Sigmoid colon (tissue), 4 donors: ENCODE data around the gene PEAR1.

ENCODE experiments used
- CTCF ChIP-seq, 4 experiments: fragments of 450-650 bp in 3 of 4; fragments of 200-600 bp in 1 of 4; IDR thresholded peaks; one replicate each; pipeline ENCODE4 v1.5.1; 2016 to 2019; ENCODE audit warnings: antibody characterized with exemption in 4 of 4, mild to moderate bottlenecking in 3 of 4, moderate library complexity in 2 of 4
- EP300 ChIP-seq, 4 donors: sonication (generic); formaldehyde crosslinking; IDR thresholded peaks; one replicate each; pipeline ENCODE4 v1.6.1; 2017; ENCODE audit warnings: antibody characterized with exemption in 4 of 4
- POLR2A ChIP-seq, 2 donors: fragments of 450-650 bp; IDR thresholded peaks; one replicate each; pipeline ENCODE4 v1.6.1; 2016; ENCODE audit warnings: antibody characterized with exemption in 2 of 2, mild to moderate bottlenecking in 2 of 2, moderate library complexity in 2 of 2
- POLR2AphosphoS5 ChIP-seq, 4 donors: sonication (generic); formaldehyde crosslinking; IDR thresholded peaks; one replicate each; pipeline ENCODE4 v1.6.1; 2017; ENCODE audit warnings: antibody characterized with exemption in 4 of 4

- TF ChIP-seq CTCF (IDR thresholded peaks at IDR 0.05) (no peak), EP300 (IDR thresholded peaks at IDR 0.05) (no peak), POLR2A (IDR thresholded peaks at IDR 0.05) (no peak), POLR2AphosphoS5 (IDR thresholded peaks at IDR 0.05) (no peak)
These were observed 31.9 kb downstream of the PEAR1 start for GRCh38 chr1:156925154-156926010.
